Ecto neural progenitor cell (in vitro differentiated cells): ENCODE measurements around the gene PRELID1.

Experiments used
- DNase-seq: peaks from one replicate; pipeline ENCODE4 v3.0.0-alpha.2; 2018; ENCODE audit warnings: low spot score

PRELID1 gene

DNA sequence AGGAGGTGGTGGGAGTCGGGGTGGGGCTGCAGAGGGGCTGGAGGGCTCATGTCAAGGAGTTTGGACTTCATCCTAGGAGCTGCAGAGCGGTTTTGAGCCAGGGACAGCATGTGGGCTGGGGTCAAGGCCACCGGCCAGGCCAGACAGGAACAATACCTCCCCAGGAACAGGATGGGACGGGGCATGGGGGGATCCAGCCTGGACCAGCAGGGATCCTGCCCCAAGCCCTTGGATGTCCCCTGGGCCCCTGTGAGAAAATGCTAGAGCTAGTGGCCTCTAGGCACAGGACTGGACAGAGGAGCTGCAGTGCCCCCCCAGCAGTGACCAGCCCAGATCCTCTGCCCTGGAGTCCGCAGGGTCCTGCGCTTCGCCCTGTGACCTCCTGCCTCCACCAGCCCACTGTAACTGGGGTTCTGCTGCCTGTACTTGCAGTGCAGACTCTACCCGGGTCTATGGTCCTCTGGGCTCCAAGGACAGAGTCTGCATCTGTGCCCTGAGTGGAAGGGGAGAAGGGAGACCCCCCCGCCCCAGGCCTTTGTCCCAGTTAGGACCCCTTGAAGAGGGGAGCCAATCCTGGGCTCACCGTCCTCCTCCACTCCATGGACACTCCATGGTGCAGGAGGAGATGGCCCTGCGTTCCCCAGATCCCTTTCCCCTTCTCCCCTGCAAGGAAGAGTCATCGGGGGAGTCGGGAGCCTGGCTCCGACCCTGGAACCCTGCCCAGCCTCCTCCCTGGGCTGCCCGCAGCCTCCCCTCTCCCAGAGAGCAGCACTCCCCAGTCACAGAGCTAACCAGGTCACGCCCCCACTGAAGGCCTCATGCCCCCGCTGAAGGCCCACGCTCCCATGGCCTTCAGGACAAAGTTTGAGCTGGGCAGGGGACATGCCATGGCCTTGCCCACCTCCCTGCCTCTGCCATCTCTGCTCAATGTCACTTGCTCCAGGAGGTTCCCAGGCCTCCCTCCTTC lies 11.1 kb downstream of the PRELID1 start:
- DNase-seq: no peak

- no peak for DNase-seq
These were observed 11.8 kb downstream of the PRELID1 start for GRCh38 chr5:177315411-177315810.

GRCh38 chr5:177316005-177316404 lies 12.4 kb downstream of the PRELID1 start:
- DNase-seq: no peak

DNA sequence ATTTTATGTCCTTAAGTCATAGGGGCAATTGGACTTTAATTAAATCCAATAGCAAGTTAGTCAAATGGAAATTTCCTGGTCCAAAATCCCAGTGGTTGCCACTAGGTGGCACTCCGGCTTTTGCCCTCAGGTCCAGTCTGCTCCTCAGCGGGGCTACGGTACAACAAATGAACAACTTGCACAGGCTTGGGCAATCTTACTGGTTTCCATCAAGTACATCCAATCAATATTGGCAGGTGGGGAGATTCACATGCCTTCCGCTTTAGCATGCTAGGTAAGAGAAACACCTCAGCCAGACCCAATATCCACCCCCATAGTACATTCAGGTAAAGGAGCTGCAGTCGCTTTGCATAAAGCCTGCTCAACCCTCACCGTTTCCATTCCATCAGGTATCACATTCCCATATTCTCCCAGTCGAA lies 14.4 kb downstream of the PRELID1 start:
- peak; percentile 72 for DNase-seq

DNA sequence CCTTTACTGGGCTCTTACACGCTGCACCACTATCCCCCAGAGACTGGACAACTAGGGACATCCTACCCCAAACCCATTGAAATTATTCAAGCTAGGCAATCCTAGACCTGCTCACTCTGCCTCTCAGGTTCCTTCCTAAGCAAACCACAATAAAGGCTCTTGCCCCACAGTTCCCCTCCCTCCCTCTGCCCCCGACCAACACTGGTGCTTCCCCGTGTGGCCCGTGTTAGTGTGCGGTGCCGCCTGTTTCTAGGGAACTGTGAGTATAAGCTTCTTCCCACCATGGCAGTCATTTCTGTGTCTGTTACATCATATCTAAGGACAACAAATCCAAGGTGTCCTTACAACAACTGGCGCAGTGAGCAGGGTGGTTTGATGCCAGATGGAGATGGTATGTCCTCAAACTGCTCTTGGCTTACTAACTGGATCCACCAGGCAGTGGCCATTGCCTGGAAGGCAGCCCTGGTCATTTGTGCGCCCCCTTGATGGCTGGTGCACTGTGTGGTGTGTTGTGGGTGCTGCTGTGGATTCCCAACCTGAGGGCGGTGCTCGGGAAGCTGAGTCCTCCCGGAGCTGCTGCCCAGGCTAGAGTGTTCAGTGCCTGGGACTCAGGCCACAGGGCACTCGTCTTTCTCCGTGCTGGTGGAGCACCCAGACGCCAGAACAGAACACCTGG lies 16.5 kb downstream of the PRELID1 start:
- no peak for DNase-seq

DNA sequence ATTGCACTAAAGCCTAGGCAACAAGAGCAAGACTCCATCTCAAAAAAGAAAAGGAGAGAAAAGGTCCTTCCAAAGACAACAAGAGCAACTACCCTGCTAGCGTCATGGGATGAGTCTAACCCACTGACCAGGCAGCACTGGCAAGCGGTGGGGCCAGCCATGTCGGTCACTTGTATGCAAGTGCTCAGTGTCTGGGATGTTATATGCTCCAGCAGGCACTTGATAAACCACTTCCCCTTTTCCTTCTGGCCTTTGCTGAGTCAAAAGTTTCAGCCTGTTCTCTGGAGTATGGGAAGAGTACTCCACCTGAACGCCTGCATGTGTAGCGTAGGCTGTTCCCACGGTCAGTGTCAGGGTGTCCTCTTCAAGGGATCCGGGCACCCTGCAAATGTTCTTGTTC lies 17.3 kb downstream of the PRELID1 start:
- DNase-seq: no peak

DNA sequence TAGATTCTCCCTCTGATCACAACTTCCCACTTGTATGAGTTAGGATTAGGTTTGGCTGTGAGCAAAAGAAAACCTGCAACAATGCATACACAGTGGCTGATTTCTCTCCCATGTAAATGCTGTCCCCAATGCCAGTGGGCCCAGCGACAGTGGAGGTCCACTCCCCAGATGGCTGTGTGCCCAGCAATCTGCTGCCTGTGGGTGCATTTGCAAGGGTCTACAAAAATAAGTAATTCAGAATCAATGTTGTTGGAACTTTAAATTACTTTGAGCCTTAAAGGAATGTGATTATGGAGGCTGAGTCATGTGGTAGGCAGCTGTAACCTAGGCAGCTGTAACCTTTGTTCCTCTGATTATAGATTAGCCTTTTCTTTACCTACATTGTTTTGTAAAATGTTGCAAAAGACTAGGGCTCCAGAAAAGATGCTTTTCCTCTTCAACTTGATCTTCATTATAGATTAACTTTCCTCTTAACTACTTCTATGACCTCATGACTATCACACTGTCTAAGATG lies 22.3 kb downstream of the PRELID1 start:
- no peak for DNase-seq

- DNase-seq: no peak
These were observed 24.2 kb downstream of the PRELID1 start for GRCh38 chr5:177327539-177328522.

DNA sequence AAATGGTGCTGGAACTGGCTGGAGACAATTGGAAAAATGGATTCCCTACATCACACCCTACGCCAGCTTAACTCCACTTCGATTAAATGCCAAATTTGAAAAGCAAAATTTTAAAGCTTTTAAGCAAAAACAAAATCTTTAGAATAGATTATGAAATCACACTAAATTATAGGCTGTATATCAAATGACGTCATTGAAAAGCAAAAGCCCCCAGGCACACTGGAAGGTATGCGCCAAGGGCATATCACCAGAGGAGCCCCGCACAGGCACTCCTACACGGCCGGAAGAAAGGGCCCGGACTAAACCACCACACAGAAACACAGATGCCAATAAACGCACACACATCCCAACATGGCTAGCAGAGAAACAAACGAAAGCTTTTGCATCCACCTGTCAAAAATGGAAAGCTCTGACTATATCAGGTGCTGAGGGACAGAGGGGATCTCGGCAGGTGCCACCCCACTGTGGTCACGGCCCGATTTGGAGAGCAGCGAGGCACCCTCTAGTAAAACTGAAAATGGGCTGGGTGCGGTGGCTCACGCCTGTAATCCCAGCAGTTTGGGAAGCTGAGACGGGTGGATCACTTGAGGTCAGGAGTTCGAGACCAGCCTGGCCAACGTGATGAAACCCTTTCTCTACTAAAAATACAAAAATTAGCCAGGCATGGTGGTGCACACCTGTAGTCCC lies 25.1 kb downstream of the PRELID1 start:
- no peak for DNase-seq

DNA sequence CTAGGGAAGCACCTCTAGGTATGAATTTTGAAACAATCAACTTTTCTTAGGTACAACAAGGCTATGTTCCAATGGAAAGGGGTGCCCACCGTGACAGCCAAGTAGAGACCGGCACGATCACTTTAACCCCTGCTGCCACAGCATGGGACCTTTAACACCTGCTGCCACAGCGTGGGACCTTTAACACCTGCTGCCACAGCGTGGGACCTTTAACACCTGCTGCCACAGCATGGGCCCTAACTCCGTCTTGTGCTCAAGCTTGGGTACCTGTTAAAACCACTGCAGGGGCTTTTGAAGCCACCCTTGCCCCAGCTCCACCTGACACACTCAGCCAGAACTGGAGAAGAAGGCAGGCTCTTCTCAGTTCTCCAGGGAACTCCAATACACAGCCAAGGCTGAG lies 26.3 kb downstream of the PRELID1 start:
- no peak for DNase-seq

- DNase-seq: no peak
These were observed 27.6 kb downstream of the PRELID1 start for GRCh38 chr5:177330991-177331842.

DNA sequence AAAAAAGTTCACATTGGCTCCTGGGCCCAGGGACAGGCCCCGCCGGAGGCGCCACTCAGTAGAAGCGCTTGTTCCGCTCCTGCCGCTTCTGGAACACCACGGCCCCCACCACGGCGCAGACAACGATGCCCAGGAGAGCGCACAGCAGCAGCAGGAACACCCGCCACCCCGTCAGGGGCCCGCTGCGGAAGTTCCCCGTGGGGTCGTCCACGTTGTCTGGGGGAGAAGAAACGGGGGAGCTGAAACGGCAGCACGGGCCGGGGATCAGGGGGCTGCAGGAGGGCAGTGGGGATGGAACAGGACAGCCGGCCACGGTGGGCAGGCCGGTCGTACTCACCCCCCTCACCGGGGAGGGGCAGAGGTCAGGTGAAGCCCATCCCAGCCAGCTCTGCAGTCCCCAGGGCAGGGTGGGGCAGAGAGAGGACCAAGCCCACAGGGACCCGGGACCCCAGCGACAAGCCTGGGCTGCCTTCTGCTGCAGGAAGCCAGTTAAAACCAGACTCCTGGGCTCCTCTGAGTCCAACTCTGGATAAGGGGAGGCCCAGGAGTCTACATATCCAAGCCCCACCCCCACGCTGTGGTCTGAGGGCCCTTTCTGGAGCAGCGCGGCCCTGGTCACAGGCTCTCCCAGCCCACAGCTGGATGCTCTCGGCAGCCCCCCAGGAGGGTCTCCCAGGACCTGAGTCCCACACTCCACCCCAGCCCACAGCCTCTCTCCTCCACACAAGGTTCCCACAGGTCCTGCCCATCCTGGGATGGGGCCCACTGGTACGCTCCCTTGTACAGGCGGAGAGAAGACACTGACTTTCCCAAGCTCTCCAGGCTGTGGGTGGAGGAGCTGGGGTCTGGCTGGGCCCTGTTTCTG lies 28.7 kb downstream of the PRELID1 start:
- no peak for DNase-seq

- no peak for DNase-seq
These were observed 29.3 kb downstream of the PRELID1 start for GRCh38 chr5:177332896-177333260.

GRCh38 chr5:177333420-177334154 lies 30.0 kb downstream of the PRELID1 start:
- no peak for DNase-seq

GRCh38 chr5:177334155-177334551 lies 30.6 kb downstream of the PRELID1 start:
- no peak for DNase-seq

- DNase-seq: no peak
These were observed 31.4 kb downstream of the PRELID1 start for GRCh38 chr5:177334781-177335700.

DNA sequence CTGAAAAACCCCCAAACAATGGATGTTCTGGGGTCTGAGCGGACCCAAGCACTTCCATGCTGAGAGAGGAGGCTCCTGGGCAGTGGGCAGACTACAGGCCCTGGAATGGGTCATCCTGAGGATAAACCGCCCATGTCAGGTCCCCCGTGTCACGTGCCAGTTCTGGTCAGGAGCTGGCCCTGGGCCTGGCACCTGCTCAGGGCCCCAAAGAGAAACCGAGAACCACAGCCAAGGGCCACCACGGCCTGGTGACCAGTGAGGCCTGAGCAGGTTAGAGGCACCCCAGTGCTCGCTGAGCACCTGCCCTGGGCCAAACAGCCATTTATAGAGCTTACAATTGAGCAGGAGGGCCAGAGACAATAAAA lies 32.1 kb downstream of the PRELID1 start:
- no peak for DNase-seq

- DNase-seq: no peak
These were observed 32.5 kb downstream of the PRELID1 start for GRCh38 chr5:177336112-177336511.
